HG03378 (cell line): ENCODE measurements around the gene THPO.

Experiments
- ATAC-seq: cut with Tn5 transposase; IDR thresholded peaks from one replicate; pipeline ENCODE4 v1.9.1; 2021; ENCODE audit warnings: mild to moderate bottlenecking, moderate library complexity; ENCODE audit not compliant: unreplicated experiment

THPO gene

GRCh38 chr3:184368116-184368515 is 9.9 kb downstream of the THPO start:
- ATAC-seq: no peak

GRCh38 chr3:184366619-184367289 is 11.3 kb downstream of the THPO start:
- ATAC-seq: no peak

GRCh38 chr3:184362668-184363546 is 15.1 kb downstream of the THPO start:
- peak; percentile 92 for ATAC-seq

GRCh38 chr3:184361932-184362667 is 15.9 kb downstream of the THPO start:
- ATAC-seq: no peak

- no peak for ATAC-seq
Observed at GRCh38 chr3:184361532-184361931, 16.5 kb downstream of the THPO start, which contains the start of the genes CLCN2 and POLR2H. Gene CLCN2 (minus strand): TSS chr3:184361605. CDS start chr3:184361479, 126 bp downstream. Gene POLR2H (plus strand): TSS chr3:184361710. CDS start chr3:184363493, 1,783 bp downstream.

GRCh38 chr3:184360929-184361531 is 17.0 kb downstream of the THPO start:
- no peak for ATAC-seq

- ATAC-seq: no peak
Observed at GRCh38 chr3:184360070-184360928, 17.7 kb downstream of the THPO start.

- ATAC-seq: no peak
Observed at GRCh38 chr3:184359610-184360009, 18.4 kb downstream of the THPO start.

- ATAC-seq: no peak
Observed at GRCh38 chr3:184358921-184359350, 19.1 kb downstream of the THPO start.

- ATAC-seq: no peak
Observed at GRCh38 chr3:184358124-184358767, 19.8 kb downstream of the THPO start.

- ATAC-seq: no peak
Observed at GRCh38 chr3:184357248-184358123, 20.5 kb downstream of the THPO start.

- no peak for ATAC-seq
Observed at GRCh38 chr3:184355261-184356040, 22.6 kb downstream of the THPO start.

GRCh38 chr3:184354754-184355153 is 23.3 kb downstream of the THPO start:
- no peak for ATAC-seq

- ATAC-seq: no peak
Observed at GRCh38 chr3:184354121-184354728, 23.8 kb downstream of the THPO start.

GRCh38 chr3:184353546-184353941 is 24.5 kb downstream of the THPO start:
- ATAC-seq: no peak

GRCh38 chr3:184352897-184353545 is 25.0 kb downstream of the THPO start:
- ATAC-seq: no peak
